HFFc6 (cell line): ENCODE results near the gene GNPDA2. TPM values are rescaled to one million over a fixed set of nuclear protein-coding genes. Genes with fewer than 3 reads are reported as not detected.

ENCODE experiments used
- DNase-seq: peaks from one replicate; pipeline ENCODE4 v3.0.0-alpha.2; 2018
- H3K27ac Mint-ChIP-seq: 2 replicates; pipeline ENCODE4 v1.8.0; 2020; ENCODE audit warnings: mild to moderate bottlenecking, mixed read lengths
- H3K27me3 Mint-ChIP-seq: 2 replicates; pipeline ENCODE4 v1.8.0; 2021; ENCODE audit warnings: mild to moderate bottlenecking, moderate library complexity, mixed read lengths; ENCODE audit not compliant: insufficient read depth
- H3K36me3 Mint-ChIP-seq: 2 replicates; pipeline ENCODE4 v1.8.0; 2021; ENCODE audit warnings: low read depth, mixed read lengths
- H3K4me1 Mint-ChIP-seq: 2 replicates; pipeline ENCODE4 v1.8.0; 2020; ENCODE audit warnings: low read depth, mixed read lengths
- H3K4me3 Mint-ChIP-seq: 2 replicates; pipeline ENCODE4 v1.8.0; 2020; ENCODE audit warnings: mild to moderate bottlenecking, moderate library complexity, mixed read lengths
- H3K9me3 Mint-ChIP-seq: 2 replicates; pipeline ENCODE4 v1.8.0; 2020; ENCODE audit warnings: mild to moderate bottlenecking, mixed read lengths
- total RNA-seq, 6 experiments: library from RNA; stranded (reverse); fragmentation: NEBNext Ultra II Directional; extraction: Animal tissue kit (Norgen Biotek cat#: 25700); gene quantifications; 2 replicates in 1 of 6; 3 replicates in 5 of 6; pipeline ENCODE4 v1.2.3, GENCODE V29; 2021
- TF ChIP-seq, protein P1 (sequence below): fragments of 200-600 bp; sonication (generic); IDR thresholded peaks from 2 replicates; pipeline ENCODE4 v1.5.0; 2021; ENCODE audit warnings: antibody characterized with exemption, mild to moderate bottlenecking

GNPDA2 gene
- total RNA-seq, 6 experiments from 2014 or later = 14.2 to 18.9 (median 17.3) TPM

DNA sequence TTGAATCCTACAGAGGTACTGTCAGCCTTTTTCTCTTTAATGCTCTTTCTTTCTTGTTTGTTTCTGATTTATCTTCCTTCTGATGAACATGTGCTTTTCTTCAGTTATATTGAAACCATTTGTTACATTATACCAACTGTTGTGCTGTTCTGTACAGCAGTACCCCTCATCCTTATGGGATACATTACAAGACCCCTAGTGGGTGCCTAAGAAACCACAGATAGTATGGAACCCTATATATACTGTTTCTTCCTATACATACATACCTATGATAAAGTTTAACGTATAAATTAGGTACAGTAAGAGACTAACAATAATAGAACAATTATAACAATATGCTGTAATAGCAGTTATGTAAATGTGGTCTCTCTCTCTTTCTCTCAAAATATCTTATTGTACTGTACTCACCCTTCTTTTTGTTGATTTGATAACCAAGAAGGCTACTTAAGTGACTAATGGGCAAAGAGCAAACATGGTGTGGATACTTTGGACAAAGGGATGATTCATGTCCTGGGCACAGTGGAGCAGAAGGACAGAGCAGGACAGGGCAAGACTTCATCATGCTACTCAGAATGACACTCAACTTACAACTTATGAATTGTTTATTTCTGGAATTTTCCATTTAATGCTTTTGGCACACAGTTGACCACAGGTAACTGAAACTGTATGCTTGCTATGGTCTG lies 64.3 kb downstream of the GNPDA2 start:
- TF ChIP-seq, protein P1, sequence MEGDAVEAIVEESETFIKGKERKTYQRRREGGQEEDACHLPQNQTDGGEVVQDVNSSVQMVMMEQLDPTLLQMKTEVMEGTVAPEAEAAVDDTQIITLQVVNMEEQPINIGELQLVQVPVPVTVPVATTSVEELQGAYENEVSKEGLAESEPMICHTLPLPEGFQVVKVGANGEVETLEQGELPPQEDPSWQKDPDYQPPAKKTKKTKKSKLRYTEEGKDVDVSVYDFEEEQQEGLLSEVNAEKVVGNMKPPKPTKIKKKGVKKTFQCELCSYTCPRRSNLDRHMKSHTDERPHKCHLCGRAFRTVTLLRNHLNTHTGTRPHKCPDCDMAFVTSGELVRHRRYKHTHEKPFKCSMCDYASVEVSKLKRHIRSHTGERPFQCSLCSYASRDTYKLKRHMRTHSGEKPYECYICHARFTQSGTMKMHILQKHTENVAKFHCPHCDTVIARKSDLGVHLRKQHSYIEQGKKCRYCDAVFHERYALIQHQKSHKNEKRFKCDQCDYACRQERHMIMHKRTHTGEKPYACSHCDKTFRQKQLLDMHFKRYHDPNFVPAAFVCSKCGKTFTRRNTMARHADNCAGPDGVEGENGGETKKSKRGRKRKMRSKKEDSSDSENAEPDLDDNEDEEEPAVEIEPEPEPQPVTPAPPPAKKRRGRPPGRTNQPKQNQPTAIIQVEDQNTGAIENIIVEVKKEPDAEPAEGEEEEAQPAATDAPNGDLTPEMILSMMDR = no peak
- H3K4me3 Mint-ChIP-seq = no peak overlapping the region
- H3K27me3 Mint-ChIP-seq = 0 out of 2 replicates have a peak, but pooled peaks cover 3% of the 10 kb centered on the region
- no peak for DNase-seq
- H3K36me3 Mint-ChIP-seq = no peaks in the 10 kb centered on the region
- no peaks in the 10 kb centered on the region for H3K4me1 Mint-ChIP-seq
- no peaks in the 10 kb centered on the region for H3K9me3 Mint-ChIP-seq
- no peak overlapping the region for H3K27ac Mint-ChIP-seq

GRCh38 chr4:44660396-44660795 lies 66.0 kb downstream of the GNPDA2 start:
- Mint-ChIP-seq H3K4me1 (no peaks in the 10 kb centered on the region), H3K9me3 (no peaks in the 10 kb centered on the region), H3K4me3 (no peak overlapping the region), H3K36me3 (no peaks in the 10 kb centered on the region), H3K27ac (no peak overlapping the region), H3K27me3 (0 out of 2 replicates have a peak, but pooled peaks cover 3% of the 10 kb centered on the region)
- DNase-seq = no peak
- TF ChIP-seq, protein P1 = no peak

- TF ChIP-seq, protein P1 = no peak
- Mint-ChIP-seq H3K4me3 (no peak overlapping the region), H3K36me3 (no peaks in the 10 kb centered on the region), H3K9me3 (no peaks in the 10 kb centered on the region), H3K27ac (no peak overlapping the region), H3K27me3 (no peaks in the 10 kb centered on the region), H3K4me1 (no peaks in the 10 kb centered on the region)
- DNase-seq = no peak
Observed at GRCh38 chr4:44652002-44652401, 74.4 kb downstream of the GNPDA2 start.

Other genes with a start within 250 kb of the GNPDA2 start
- not detected for gene YIPF7, start 74.9 kb downstream of the GNPDA2 start, total RNA-seq
- 10 to 100 TPM; 17.6 to 24.9 (median 22.3) TPM for gene GUF1, start 48.1 kb downstream of the GNPDA2 start, total RNA-seq